Smooth muscle cell (in vitro differentiated cells): ENCODE measurements around the gene CIDEB. TPM values are rescaled to one million over a fixed set of nuclear protein-coding genes. Genes with fewer than 3 reads are reported as not detected.

Experiments used
- DNase-seq: peaks from one replicate; lab custom pipeline; 2025; ENCODE audit not compliant: unreplicated experiment; lab: John Stamatoyannopoulos, UW
- H2AFZ ChIP-seq: fragments of 200-600 bp; sonication (generic); 2 replicates; pipeline ENCODE4 v1.6.0; 2016; ENCODE audit warnings: antibody characterized with exemption, low read depth, mild to moderate bottlenecking
- H3F3A ChIP-seq: fragments of 200-600 bp; sonication (generic); 2 replicates; pipeline ENCODE4 v1.6.0; 2017; ENCODE audit warnings: antibody characterized with exemption, low read depth
- H3K27ac ChIP-seq: fragments of 200-600 bp; sonication (generic); 2 replicates; pipeline ENCODE4 v1.5.1; 2016; ENCODE audit warnings: low read depth, mild to moderate bottlenecking
- H3K27me3 ChIP-seq: fragments of 200-600 bp; sonication (generic); 2 replicates; pipeline ENCODE4 v1.6.1; 2016; ENCODE audit warnings: low read depth, mild to moderate bottlenecking
- H3K36me3 ChIP-seq: fragments of 200-600 bp; sonication (generic); 2 replicates; pipeline ENCODE4 v1.5.1; 2016; ENCODE audit warnings: low read depth
- H3K4me1 ChIP-seq: fragments of 200-600 bp; sonication (generic); 2 replicates; pipeline ENCODE4 v1.5.1; 2016; ENCODE audit warnings: low read depth
- H3K4me2 ChIP-seq: fragments of 200-600 bp; sonication (generic); 2 replicates; pipeline ENCODE4 v1.6.0; 2016; ENCODE audit warnings: mild to moderate bottlenecking
- H3K4me3 ChIP-seq: fragments of 200-600 bp; sonication (generic); 2 replicates; pipeline ENCODE4 v1.5.1; 2016; ENCODE audit warnings: mild to moderate bottlenecking
- H3K79me2 ChIP-seq: fragments of 200-600 bp; sonication (generic); 2 replicates; pipeline ENCODE4 v1.6.0; 2016; ENCODE audit warnings: low read depth, mild to moderate bottlenecking
- H3K9ac ChIP-seq: fragments of 200-600 bp; sonication (generic); 2 replicates; pipeline ENCODE4 v1.6.0; 2016; ENCODE audit warnings: low read depth
- H3K9me3 ChIP-seq: fragments of 200-600 bp; sonication (generic); replicated peaks from 2 replicates; pipeline ENCODE4 v1.5.1; 2016; ENCODE audit warnings: low read depth
- H4K20me1 ChIP-seq: fragments of 200-600 bp; sonication (generic); 2 replicates; pipeline ENCODE4 v1.6.0; 2016; ENCODE audit warnings: low read depth
- WGBS: methylation state at CpG from one replicate; pipeline ENCODE4 v1.1.7; 2016; ENCODE audit warnings: low lambda C conversion rate; 5-methylcytosine and 5-hydroxymethylcytosine counted together
- polyA plus RNA-seq: library from polyadenylated mRNA; unstranded; fragments of >200 nt; fragmentation: Nextera tagmentation; extraction: Ambion mirVana; gene quantifications from 2 replicates; pipeline ENCODE4 v1.2.1, GENCODE V29; 2016
- total RNA-seq: library from RNA; depleted of rRNA; stranded (reverse); fragments of >200 nt; gene quantifications from 2 replicates; pipeline ENCODE4 v1.2.3, GENCODE V29; 2014
- TF ChIP-seq, protein P1 (sequence below): fragments of 200-600 bp; sonication (generic); IDR thresholded peaks from 2 replicates; pipeline ENCODE4 v1.5.1; 2017; ENCODE audit warnings: borderline replicate concordance, mild to moderate bottlenecking, antibody characterized with exemption; ENCODE audit not compliant: insufficient read depth, poor library complexity, severe bottlenecking

CIDEB gene
- total and polyA plus RNA-seq, 2 experiments from 2014 or later: not detected

DNA sequence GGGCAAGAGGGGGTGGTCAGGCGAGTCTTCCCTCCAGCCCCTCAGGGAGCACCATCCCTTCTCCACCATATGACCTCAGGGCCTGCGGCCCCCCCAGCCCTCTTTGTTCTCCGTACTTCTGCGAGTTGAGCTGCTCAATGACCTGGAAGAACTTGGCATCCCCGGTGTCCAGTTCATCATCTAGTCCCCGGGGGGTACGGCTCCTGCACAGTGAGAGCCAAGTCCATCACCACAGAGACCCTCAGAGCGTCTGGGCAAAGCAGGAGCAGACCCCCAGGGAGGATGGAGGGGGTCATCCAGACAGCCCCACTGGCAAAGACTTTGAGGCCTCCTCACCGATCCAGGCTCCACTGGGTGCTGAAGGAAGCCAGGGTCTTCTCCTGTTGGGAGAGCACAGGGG, 18.2 kb upstream of the CIDEB start:
- Histone ChIP-seq H3K4me2 (no peak overlapping the region), H3K9me3 (no peaks in the 10 kb centered on the region), H2AFZ (no peak overlapping the region), H3K36me3 (no peaks in the 10 kb centered on the region), H3K9ac (no peak overlapping the region), H3K4me3 (no peak overlapping the region), H3K4me1 (no peaks in the 10 kb centered on the region), H3K27ac (no peak overlapping the region), H3F3A (no peaks in the 10 kb centered on the region), H4K20me1 (no peaks in the 10 kb centered on the region), H3K27me3 (no peaks in the 10 kb centered on the region), H3K79me2 (no peaks in the 10 kb centered on the region)
- DNase-seq: no peak
- TF ChIP-seq, protein P1, sequence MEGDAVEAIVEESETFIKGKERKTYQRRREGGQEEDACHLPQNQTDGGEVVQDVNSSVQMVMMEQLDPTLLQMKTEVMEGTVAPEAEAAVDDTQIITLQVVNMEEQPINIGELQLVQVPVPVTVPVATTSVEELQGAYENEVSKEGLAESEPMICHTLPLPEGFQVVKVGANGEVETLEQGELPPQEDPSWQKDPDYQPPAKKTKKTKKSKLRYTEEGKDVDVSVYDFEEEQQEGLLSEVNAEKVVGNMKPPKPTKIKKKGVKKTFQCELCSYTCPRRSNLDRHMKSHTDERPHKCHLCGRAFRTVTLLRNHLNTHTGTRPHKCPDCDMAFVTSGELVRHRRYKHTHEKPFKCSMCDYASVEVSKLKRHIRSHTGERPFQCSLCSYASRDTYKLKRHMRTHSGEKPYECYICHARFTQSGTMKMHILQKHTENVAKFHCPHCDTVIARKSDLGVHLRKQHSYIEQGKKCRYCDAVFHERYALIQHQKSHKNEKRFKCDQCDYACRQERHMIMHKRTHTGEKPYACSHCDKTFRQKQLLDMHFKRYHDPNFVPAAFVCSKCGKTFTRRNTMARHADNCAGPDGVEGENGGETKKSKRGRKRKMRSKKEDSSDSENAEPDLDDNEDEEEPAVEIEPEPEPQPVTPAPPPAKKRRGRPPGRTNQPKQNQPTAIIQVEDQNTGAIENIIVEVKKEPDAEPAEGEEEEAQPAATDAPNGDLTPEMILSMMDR: no peak
- 84% methylated on average over 9 of the region's 9 CpGs for WGBS

DNA sequence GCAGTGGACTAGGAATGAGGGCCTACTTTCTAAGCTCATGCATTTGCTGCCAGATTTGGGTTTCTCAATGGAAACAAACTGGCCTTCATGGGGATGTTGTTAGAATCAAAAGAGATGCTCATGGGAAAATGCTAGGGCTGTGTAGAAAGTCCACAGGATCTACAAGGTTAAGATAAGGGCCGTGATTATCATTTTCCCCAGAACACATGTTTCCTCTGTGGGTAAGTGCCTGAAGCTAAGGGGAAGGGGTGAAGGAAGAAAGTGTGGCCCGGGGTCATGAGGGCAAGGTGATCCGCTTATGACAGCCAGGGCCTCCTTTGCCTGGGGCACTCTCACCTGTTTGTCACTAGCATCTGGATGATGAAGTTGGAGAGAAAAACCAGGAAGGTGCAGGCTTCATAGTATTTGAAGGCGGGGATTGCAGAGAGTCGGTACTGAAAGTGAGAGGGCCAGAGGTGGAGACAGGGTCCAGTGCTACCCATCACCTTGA, 17.3 kb upstream of the CIDEB start:
- Histone ChIP-seq H3K9ac (no peak overlapping the region), H4K20me1 (no peaks in the 10 kb centered on the region), H3K4me3 (no peak overlapping the region), H3K36me3 (no peaks in the 10 kb centered on the region), H3K9me3 (no peaks in the 10 kb centered on the region), H3K4me1 (no peaks in the 10 kb centered on the region), H3K4me2 (no peak overlapping the region), H3K27me3 (no peaks in the 10 kb centered on the region), H3K79me2 (no peaks in the 10 kb centered on the region), H3F3A (no peaks in the 10 kb centered on the region), H2AFZ (no peak overlapping the region), H3K27ac (no peak overlapping the region)
- no peak for DNase-seq
- WGBS: 87% methylated on average over 5 of the region's 5 CpGs
- TF ChIP-seq, protein P1: no peak

DNA sequence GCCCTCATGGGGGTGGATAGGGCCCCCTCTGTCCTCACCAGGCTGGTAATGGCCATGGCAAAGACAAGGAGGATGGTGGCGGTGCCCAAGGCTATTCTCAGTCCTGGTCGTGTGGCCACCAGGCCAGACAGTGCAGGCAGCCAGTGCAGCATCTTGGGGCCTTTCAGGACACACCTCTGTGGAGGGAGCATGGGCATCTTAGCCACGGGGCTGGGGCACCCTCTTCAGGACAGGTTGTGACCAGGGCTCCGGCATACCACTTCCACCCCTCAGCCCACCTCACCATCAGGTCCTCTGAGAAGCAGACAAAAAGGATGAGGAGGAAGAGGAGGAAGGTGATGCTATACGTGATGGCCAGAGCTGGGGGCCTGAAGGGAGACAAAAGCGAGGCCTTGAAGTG, 16.2 kb upstream of the CIDEB start:
- no peaks in the 10 kb centered on the region for H3F3A ChIP-seq
- no peak overlapping the region for H3K4me2 ChIP-seq
- no peak for DNase-seq
- H3K9me3 ChIP-seq: no peaks in the 10 kb centered on the region
- H3K9ac ChIP-seq: no peak overlapping the region
- TF ChIP-seq, protein P1: no peak
- H3K4me3 ChIP-seq: no peak overlapping the region
- no peak overlapping the region for H2AFZ ChIP-seq
- no peak overlapping the region for H3K27ac ChIP-seq
- no peaks in the 10 kb centered on the region for H3K27me3 ChIP-seq
- H3K36me3 ChIP-seq: no peaks in the 10 kb centered on the region
- no peaks in the 10 kb centered on the region for H3K4me1 ChIP-seq
- 85% methylated on average over 6 of the region's 6 CpGs for WGBS
- H4K20me1 ChIP-seq: no peaks in the 10 kb centered on the region
- H3K79me2 ChIP-seq: no peaks in the 10 kb centered on the region

DNA sequence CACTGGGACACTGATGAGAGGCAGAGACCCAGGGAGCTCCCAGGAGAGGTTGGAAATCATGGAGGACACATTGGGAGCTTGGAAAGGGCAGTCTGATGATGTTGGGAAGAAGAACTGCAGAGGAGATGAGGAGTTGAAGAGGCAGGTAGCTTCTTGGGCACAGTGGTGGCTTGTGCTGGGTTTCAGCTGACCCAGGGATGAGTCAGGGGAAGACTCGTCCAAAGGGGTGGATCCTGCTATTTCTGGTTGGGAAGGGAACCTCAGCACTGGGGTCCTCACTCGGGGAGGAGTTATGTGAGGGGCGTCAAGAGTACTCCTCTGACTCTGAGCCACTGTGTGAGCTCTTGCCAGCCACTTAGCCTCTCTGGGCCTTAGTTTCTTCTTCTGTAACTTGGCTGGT, 15.6 kb upstream of the CIDEB start:
- no peak overlapping the region for H3K27ac ChIP-seq
- no peak overlapping the region for H3K9ac ChIP-seq
- no peak overlapping the region for H3K4me3 ChIP-seq
- no peak overlapping the region for H3K4me2 ChIP-seq
- H3F3A ChIP-seq: no peaks in the 10 kb centered on the region
- no peaks in the 10 kb centered on the region for H3K79me2 ChIP-seq
- TF ChIP-seq, protein P1: no peak
- H3K27me3 ChIP-seq: no peaks in the 10 kb centered on the region
- no peaks in the 10 kb centered on the region for H3K4me1 ChIP-seq
- no peaks in the 10 kb centered on the region for H4K20me1 ChIP-seq
- no peak overlapping the region for H2AFZ ChIP-seq
- no peaks in the 10 kb centered on the region for H3K9me3 ChIP-seq
- DNase-seq: no peak
- no peaks in the 10 kb centered on the region for H3K36me3 ChIP-seq
- 70% methylated on average over 3 of the region's 3 CpGs for WGBS
